ACC112 (cell line): Measurements from ENCODE around the gene RNF26.
A peak's percentile ranks its signal among the peaks of the same experiment; 100 is the strongest.

Experiments
- H2AFZ ChIP-seq: fragments of 200-600 bp; sonication (generic); one replicate; pipeline ENCODE4 v1.6.0; 2017; ENCODE audit warnings: antibody characterized with exemption, low read length; ENCODE audit not compliant: unreplicated experiment
- H3K27ac ChIP-seq: fragments of 200-600 bp; sonication (generic); 2 replicates; pipeline ENCODE4 v1.5.1; 2014; ENCODE audit warnings: low read depth, mild to moderate bottlenecking, antibody characterized with exemption, low read length, moderate library complexity
- H3K27me3 ChIP-seq: fragments of 200-600 bp; sonication (generic); 2 replicates; pipeline ENCODE4 v1.6.1; 2014; ENCODE audit warnings: mild to moderate bottlenecking, antibody characterized with exemption, low read length, moderate library complexity, mixed read lengths; ENCODE audit not compliant: insufficient read depth
- H3K36me3 ChIP-seq: fragments of 200-600 bp; sonication (generic); 2 replicates; pipeline ENCODE4 v1.6.1; 2016; ENCODE audit warnings: mild to moderate bottlenecking, antibody characterized with exemption, low read length, moderate library complexity, mixed read lengths; ENCODE audit not compliant: insufficient read depth
- H3K4me1 ChIP-seq: fragments of 200-600 bp; sonication (generic); one replicate; pipeline ENCODE4 v1.6.1; 2016; ENCODE audit warnings: low read length, mixed read lengths; ENCODE audit not compliant: insufficient read depth, unreplicated experiment, control insufficient read depth
- H3K4me3 ChIP-seq: fragments of 200-600 bp; sonication (generic); 2 replicates; pipeline ENCODE4 v1.5.1; 2014; ENCODE audit warnings: mild to moderate bottlenecking, low read depth, low read length
- H3K79me2 ChIP-seq: fragments of 200-600 bp; sonication (generic); one replicate; pipeline ENCODE4 v1.6.0; 2016; ENCODE audit warnings: low read length; ENCODE audit not compliant: control insufficient read depth, unreplicated experiment, insufficient read depth

The RNF26 gene

DNA sequence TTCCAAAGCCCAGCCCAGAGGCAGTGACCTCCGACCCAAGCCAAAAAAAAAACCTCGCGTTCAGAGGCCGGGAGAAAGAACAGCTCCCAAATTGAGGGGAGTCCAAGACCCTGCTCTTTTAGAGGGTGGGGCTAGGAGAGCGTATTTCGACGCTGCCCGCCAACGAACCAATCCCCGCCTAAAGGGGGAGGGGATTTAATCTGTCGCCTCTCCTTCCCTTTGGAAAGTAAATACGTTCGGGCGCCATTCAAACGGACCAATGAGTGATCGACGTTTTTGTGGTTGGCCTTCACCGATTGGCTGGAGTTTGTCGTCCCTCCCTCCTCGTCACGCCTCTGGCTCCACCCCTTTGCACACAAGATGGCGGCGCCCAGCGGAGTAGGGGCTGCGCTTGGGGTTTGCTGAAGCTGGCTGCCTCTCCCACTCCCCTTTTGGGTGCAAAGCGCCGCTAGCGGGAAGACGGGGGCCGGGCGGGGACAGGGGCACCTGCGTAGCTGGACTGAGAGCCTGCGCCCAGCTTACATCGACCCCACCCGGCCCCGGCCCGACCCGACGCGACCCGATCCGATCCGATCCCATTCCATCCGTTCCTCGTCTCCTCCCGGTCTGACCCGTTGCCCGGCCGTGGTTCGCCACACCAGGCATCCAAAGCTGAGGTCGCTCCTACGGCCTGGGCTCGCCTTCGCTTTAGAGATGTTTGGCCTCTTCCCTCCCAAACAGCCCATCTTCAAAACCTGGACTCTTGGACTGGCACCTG lies at the start of gene RNF26:
Gene RNF26, plus strand, starts transcription at position 354 of the 757 bp plus-strand sequence. CDS start 596 bp downstream, outside the sequence.
- Histone ChIP-seq H3K27ac (peak within 1 kb of the TSS; percentile 46), H3K36me3 (no peaks in the 10 kb centered on the region), H2AFZ (peak within 1 kb of the TSS; percentile 68), H3K79me2 (peaks cover 18% of the 10 kb centered on the region), H3K4me3 (peak within 1 kb of the TSS; percentile 90), H3K4me1 (peaks cover 33% of the 10 kb centered on the region), H3K27me3 (no peaks in the 10 kb centered on the region)

DNA sequence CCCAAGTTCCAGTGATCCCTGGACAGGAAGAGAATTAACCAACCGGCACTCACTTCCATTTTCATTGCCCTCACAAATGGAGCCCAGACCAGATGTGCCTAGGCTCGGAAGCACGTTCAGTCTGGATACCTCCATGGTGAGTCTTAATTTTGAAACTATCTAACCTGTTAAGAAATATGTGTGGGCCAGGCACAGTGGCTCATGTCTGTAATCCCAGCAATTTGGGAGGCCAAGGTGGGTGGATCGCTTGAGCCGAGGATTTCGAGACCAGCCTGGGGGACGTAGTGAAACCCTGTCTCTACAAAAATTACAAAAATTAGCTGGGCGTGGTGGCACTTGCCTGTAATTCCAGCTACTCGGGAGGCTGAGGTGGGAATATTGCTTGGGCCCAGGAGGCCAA lies 48.9 kb upstream of the RNF26 start:
- Histone ChIP-seq H2AFZ (no peak overlapping the region), H3K27ac (no peak overlapping the region), H3K4me3 (no peak overlapping the region), H3K79me2 (no peaks in the 10 kb centered on the region), H3K36me3 (peaks cover 4% of the 10 kb centered on the region; the same call in 1 of the 2 replicates), H3K27me3 (no peaks in the 10 kb centered on the region), H3K4me1 (no peaks in the 10 kb centered on the region)

DNA sequence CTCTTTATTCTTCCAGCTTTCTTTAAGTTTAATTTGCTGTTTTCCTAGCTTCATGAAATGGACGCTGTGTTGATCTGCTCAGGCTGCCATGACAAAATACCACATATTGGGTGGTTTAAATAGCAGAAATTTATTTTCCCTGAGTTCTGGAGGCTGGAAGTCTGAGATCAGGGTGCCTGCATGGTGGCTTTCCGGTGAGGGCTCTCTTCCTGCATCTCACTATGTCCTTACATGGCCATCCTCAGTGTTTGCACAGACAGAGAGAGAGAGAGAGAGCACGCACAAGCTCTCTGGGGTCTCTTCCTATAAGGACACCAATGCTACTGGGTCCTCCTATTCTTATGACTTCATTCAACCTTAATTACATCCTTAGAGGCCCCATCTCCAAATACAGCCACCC lies 46.1 kb upstream of the RNF26 start:
- Histone ChIP-seq H3K4me1 (no peaks in the 10 kb centered on the region), H3K36me3 (peaks cover 9% of the 10 kb centered on the region; the same call in 1 of the 2 replicates), H2AFZ (no peak overlapping the region), H3K79me2 (no peaks in the 10 kb centered on the region), H3K4me3 (no peak overlapping the region), H3K27me3 (no peaks in the 10 kb centered on the region), H3K27ac (no peak overlapping the region)

DNA sequence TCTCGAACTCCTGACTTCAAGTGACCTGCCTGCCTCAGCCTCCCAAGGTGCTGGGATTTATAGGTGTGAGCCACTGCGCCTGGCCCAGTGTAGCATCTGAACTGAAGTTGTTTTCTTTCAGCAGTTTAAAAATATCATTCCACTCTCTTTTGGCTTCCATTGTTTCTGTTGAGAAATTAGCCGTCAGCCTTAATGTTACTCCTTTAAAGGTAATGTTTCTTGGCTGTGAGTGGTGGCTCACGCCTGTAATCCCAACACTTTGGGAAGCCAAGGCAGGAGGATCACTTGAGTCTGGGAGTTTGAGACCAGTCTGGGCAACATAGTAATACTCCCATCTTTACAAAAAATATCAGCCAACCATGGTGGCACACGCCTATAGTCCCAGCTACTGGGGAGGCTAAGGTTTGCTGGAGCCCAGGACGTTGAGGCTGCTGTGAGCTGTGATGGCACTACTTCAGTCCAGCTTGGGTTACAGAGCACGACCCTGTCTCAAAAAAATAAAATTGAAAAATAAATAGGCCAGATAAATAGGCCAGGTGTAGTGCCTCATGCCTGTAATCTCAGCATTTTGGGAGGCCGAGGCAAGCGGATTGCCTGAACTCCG lies 43.3 kb upstream of the RNF26 start:
- no peak overlapping the region for H2AFZ ChIP-seq
- no peaks in the 10 kb centered on the region for H3K27me3 ChIP-seq
- H3K4me3 ChIP-seq = no peak overlapping the region
- no peaks in the 10 kb centered on the region for H3K79me2 ChIP-seq
- H3K36me3 ChIP-seq = peaks cover 5% of the 10 kb centered on the region; the same call in 1 of the 2 replicates
- H3K27ac ChIP-seq = no peak overlapping the region
- H3K4me1 ChIP-seq = no peaks in the 10 kb centered on the region

DNA sequence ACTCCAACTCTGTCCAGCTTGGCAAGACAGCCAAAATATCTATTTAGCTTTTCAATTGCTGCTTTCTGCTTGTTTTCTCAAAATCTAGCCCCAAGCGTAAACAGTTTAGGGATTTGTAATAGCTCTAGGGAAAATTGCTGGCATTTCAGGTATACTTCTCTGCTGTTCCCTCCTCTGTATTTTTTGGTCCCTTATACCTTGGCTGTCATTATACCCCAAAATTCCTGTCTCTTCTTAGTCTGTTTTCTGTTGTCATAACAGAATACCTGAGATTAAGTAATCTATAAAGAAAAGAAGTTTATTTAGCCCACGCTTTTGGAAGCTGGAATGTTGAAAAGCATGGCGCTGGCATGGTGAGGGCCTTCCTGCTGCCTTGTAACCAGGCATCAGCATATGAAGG lies 40.9 kb upstream of the RNF26 start:
- Histone ChIP-seq H3K27ac (no peak overlapping the region), H3K4me3 (no peak overlapping the region), H3K27me3 (no peaks in the 10 kb centered on the region), H2AFZ (no peak overlapping the region), H3K36me3 (peaks cover 14% of the 10 kb centered on the region; the same call in 1 of the 2 replicates), H3K4me1 (no peaks in the 10 kb centered on the region), H3K79me2 (no peaks in the 10 kb centered on the region)

DNA sequence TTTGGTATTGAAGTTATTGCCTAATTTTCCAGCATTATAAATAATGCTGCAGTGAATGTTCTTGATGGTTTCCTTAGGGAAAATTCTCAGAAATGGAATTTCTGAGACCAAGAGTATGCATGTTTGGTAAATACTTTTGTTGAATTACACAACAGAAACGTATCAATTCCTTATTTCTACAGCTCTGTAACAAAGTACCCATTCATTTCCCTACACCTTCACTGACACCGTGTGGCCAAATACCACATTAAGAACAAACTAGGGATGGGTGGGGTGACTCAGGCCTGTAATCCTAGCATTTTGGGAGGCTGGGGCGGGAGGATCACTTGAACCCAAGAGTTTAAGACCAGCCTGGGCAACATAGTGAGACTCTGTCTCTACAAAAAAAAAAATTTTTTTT lies 39.1 kb upstream of the RNF26 start:
- no peaks in the 10 kb centered on the region for H3K4me1 ChIP-seq
- H3K4me3 ChIP-seq = no peak overlapping the region
- H3K27ac ChIP-seq = no peak overlapping the region
- no peak overlapping the region for H2AFZ ChIP-seq
- H3K27me3 ChIP-seq = no peaks in the 10 kb centered on the region
- H3K79me2 ChIP-seq = no peaks in the 10 kb centered on the region
- peaks cover 14% of the 10 kb centered on the region; the same call in 1 of the 2 replicates for H3K36me3 ChIP-seq

DNA sequence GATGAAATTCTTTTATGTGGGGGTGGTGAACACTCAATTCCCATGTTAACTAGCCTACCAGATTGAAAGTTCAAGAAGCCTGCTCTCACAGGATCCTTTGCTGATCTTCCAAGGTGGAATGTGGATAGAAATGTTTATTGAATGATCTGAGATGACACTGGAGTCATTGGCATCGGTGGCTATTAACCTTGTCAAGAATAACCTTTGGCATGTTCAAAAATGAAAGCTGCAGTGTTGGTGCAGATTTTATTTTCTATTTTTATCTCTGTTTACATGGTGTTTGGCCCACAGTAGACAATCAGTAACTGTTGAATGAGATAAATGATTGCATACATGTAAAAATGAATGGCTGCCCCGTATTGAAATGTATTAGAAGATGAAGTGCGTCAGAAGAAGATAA lies 36.4 kb upstream of the RNF26 start:
- Histone ChIP-seq H3K27me3 (no peaks in the 10 kb centered on the region), H3K79me2 (no peaks in the 10 kb centered on the region), H2AFZ (no peak overlapping the region), H3K4me1 (no peaks in the 10 kb centered on the region), H3K36me3 (peaks cover 14% of the 10 kb centered on the region; the same call in 1 of the 2 replicates), H3K4me3 (no peak overlapping the region), H3K27ac (no peak overlapping the region)

DNA sequence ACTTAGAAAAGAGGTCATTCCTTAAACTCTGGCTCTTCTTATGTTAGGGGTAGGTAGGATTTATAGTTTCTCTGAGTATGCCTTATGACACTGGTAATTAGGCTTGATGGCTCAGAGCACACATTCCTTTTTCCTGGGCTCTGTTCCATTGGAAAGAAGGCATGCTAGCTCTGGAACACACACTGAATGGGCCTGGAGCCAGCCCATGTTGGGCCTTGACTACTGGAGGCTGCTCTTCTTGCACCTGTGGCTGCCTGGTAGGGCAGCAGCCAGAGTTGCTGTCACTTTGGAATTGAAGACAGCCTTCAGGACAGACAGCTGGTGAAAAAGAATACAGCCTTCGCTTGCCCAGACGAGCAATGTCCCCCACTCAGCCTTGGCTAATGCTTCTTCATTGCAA lies 35.6 kb upstream of the RNF26 start:
- H3K27me3 ChIP-seq = no peaks in the 10 kb centered on the region
- peaks cover 22% of the 10 kb centered on the region; the same call in 1 of the 2 replicates for H3K36me3 ChIP-seq
- H2AFZ ChIP-seq = no peak overlapping the region
- no peak overlapping the region for H3K4me3 ChIP-seq
- no peaks in the 10 kb centered on the region for H3K4me1 ChIP-seq
- no peaks in the 10 kb centered on the region for H3K79me2 ChIP-seq
- no peak overlapping the region for H3K27ac ChIP-seq

DNA sequence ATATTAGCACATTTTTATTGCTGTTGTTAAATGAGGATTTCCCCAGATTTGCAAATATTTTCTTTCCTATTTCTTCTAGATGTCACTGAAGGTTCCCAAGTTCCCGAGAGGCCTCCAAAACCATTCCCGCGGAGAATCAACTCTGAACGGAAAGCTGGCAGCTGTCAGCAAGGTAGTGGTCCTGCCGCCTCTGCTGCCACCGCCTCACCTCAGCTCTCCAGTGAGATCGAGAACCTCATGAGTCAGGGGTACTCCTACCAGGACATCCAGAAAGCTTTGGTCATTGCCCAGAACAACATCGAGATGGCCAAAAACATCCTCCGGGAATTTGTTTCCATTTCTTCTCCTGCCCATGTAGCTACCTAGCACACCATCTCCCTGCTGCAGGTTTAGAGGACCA lies 34.9 kb upstream of the RNF26 start:
- H3K27me3 ChIP-seq = no peaks in the 10 kb centered on the region
- no peak overlapping the region for H3K4me3 ChIP-seq
- peaks cover 23% of the 10 kb centered on the region; the same call in 1 of the 2 replicates for H3K36me3 ChIP-seq
- H3K79me2 ChIP-seq = no peaks in the 10 kb centered on the region
- no peak overlapping the region for H2AFZ ChIP-seq
- no peaks in the 10 kb centered on the region for H3K4me1 ChIP-seq
- H3K27ac ChIP-seq = no peak overlapping the region

DNA sequence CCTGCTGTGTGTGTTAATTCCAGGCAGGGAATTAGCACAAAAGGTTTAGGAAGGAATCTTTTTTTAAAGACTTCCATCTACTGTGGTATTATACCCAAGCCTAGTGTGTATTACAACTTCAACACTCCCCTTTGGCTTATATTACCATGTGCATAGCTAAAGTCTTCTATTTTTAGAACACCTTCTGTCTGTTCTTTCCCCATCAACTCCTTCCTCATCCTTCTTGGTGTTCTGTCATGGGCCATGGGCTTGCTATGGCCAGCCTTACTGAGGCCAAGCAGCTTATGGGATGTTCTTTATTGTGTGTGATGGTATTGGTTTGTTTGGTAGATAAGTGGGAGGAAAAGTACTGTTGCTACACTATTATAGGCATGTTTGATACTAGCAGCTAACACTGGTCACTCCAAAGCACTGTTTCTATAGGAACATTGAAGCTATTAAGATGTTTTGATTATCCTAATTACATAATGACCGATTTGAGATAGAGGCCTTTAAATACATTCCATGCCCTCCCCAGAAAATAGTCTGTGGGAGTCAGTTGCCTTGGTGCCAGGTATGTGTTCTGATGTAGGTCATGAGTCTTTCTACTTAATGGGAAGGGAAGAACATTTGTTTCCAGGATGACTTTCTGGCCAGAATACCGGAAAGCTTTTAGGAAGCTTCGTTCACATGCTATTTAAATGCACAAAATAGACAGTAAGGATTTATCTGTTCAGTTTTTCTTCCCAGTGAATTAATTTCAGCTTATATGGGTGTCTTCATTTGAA lies 33.9 kb upstream of the RNF26 start:
- H3K4me1 ChIP-seq = no peaks in the 10 kb centered on the region
- peaks cover 23% of the 10 kb centered on the region; the same call in 1 of the 2 replicates for H3K36me3 ChIP-seq
- H3K27me3 ChIP-seq = no peaks in the 10 kb centered on the region
- no peak overlapping the region for H3K27ac ChIP-seq
- no peak overlapping the region for H3K4me3 ChIP-seq
- H2AFZ ChIP-seq = no peak overlapping the region
- no peaks in the 10 kb centered on the region for H3K79me2 ChIP-seq
